Endothelial cell (in vitro differentiated cells): ENCODE results near the gene APCDD1L. TPM values are rescaled to one million over a fixed set of nuclear protein-coding genes. Genes with fewer than 3 reads are reported as not detected.

ENCODE experiments used
- DNase-seq: peaks from one replicate; pipeline ENCODE4 v3.0.0; 2021; ENCODE audit warnings: low spot score
- H3K27ac Mint-ChIP-seq: one replicate; pipeline ENCODE4 v1.8.0; 2021; ENCODE audit warnings: mixed read lengths, inconsistent platforms; ENCODE audit not compliant: unreplicated experiment
- H3K27me3 Mint-ChIP-seq: one replicate; pipeline ENCODE4 v1.8.0; 2021; ENCODE audit warnings: mild to moderate bottlenecking, moderate library complexity, mixed read lengths, inconsistent platforms; ENCODE audit not compliant: unreplicated experiment
- H3K36me3 Mint-ChIP-seq: one replicate; pipeline ENCODE4 v1.8.0; 2021; ENCODE audit warnings: mild to moderate bottlenecking, low read depth, mixed read lengths, inconsistent platforms; ENCODE audit not compliant: unreplicated experiment
- H3K4me1 Mint-ChIP-seq: one replicate; pipeline ENCODE4 v1.8.0; 2021; ENCODE audit warnings: mild to moderate bottlenecking, mixed read lengths, inconsistent platforms; ENCODE audit not compliant: unreplicated experiment
- H3K4me3 Mint-ChIP-seq: one replicate; pipeline ENCODE4 v1.8.0; 2021; ENCODE audit warnings: mild to moderate bottlenecking, mixed read lengths, inconsistent platforms; ENCODE audit not compliant: unreplicated experiment
- H3K9me3 Mint-ChIP-seq: one replicate; pipeline ENCODE4 v1.8.0; 2021; ENCODE audit warnings: mixed read lengths, inconsistent platforms; ENCODE audit not compliant: unreplicated experiment
- CTCF ChIP-seq: fragments of 200-600 bp; sonication (generic); IDR thresholded peaks from one replicate; pipeline ENCODE4 v1.5.0; 2021; ENCODE audit warnings: antibody characterized with exemption; ENCODE audit not compliant: unreplicated experiment
- total RNA-seq: library from RNA; stranded (reverse); fragmentation: NEBNext Ultra II Directional; extraction: Animal tissue kit (Norgen Biotek cat#: 25700); gene quantifications from one replicate; pipeline ENCODE4 v1.2.1, GENCODE V29; 2021; ENCODE audit not compliant: unreplicated experiment

APCDD1L gene
- total RNA-seq, 1 donor from 2014 or later = not detected

- H3K4me3 Mint-ChIP-seq = no peak overlapping the region
- H3K27me3 Mint-ChIP-seq = no peaks in the 10 kb centered on the region
- H3K27ac Mint-ChIP-seq = no peak overlapping the region
- no peaks in the 10 kb centered on the region for H3K9me3 Mint-ChIP-seq
- no peak for TF ChIP-seq CTCF
- DNase-seq = no peak
- H3K4me1 Mint-ChIP-seq = peaks cover 16% of the 10 kb centered on the region
- H3K36me3 Mint-ChIP-seq = peaks cover 16% of the 10 kb centered on the region
Measured at GRCh38 chr20:58420798-58421496, 94.3 kb downstream of the APCDD1L start.

- Mint-ChIP-seq H3K36me3 (peaks cover 21% of the 10 kb centered on the region), H3K27me3 (no peaks in the 10 kb centered on the region), H3K9me3 (peaks cover 4% of the 10 kb centered on the region), H3K4me3 (no peak overlapping the region), H3K27ac (peak overlapping the region; percentile 27), H3K4me1 (peaks cover 19% of the 10 kb centered on the region)
- no peak for DNase-seq
- no peak for TF ChIP-seq CTCF
Measured at GRCh38 chr20:58418949-58419748, 96.0 kb downstream of the APCDD1L start.

GRCh38 chr20:58417438-58417837 lies 97.8 kb downstream of the APCDD1L start:
- TF ChIP-seq CTCF = no peak
- H3K27ac Mint-ChIP-seq = no peak overlapping the region
- peaks cover 19% of the 10 kb centered on the region for H3K4me1 Mint-ChIP-seq
- no peaks in the 10 kb centered on the region for H3K27me3 Mint-ChIP-seq
- peaks cover 25% of the 10 kb centered on the region for H3K36me3 Mint-ChIP-seq
- no peak overlapping the region for H3K4me3 Mint-ChIP-seq
- DNase-seq = no peak
- peaks cover 4% of the 10 kb centered on the region for H3K9me3 Mint-ChIP-seq

DNA sequence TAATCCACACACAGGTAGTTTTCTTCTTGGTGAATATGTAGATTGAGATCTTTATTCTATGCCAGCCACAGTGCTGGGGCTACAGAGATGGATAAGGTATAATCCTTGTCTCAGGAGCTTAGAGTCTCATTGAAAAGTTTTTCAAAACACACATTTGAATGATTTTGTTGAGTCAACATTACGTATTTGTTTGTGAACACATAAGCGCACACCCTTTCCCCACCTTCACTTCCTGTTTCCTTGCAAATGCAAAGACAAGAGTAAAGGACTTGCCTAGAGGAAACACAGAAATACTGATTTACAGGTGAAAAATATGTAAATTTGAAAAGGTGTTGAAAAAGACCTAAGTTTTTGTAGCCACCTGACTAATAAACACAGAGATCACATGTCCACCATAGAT lies 98.4 kb downstream of the APCDD1L start:
- peaks cover 25% of the 10 kb centered on the region for H3K36me3 Mint-ChIP-seq
- peak overlapping the region; percentile 85 for H3K27ac Mint-ChIP-seq

More for the DNA sequence above, 98.4 kb downstream of the APCDD1L start:
- Mint-ChIP-seq H3K27me3 (no peaks in the 10 kb centered on the region), H3K9me3 (peaks cover 4% of the 10 kb centered on the region), H3K4me3 (no peak overlapping the region), H3K4me1 (peaks cover 19% of the 10 kb centered on the region)
- no peak for TF ChIP-seq CTCF
- DNase-seq = no peak
